GM18858 (cell line): ENCODE results near the gene MEOX1.
"Not testable (repeated sequence)": the region's sequence is repeated elsewhere in the genome, so short reads cannot be mapped to it uniquely, and the experiment has no call there.

Experiments used
- ATAC-seq: cut with Tn5 transposase; IDR thresholded peaks from one replicate; pipeline ENCODE4 v1.9.1; 2021; ENCODE audit not compliant: unreplicated experiment

MEOX1 gene

GRCh38 chr17:43619705-43620104 lies 42.0 kb downstream of the MEOX1 start:
- ATAC-seq, result no peak

DNA sequence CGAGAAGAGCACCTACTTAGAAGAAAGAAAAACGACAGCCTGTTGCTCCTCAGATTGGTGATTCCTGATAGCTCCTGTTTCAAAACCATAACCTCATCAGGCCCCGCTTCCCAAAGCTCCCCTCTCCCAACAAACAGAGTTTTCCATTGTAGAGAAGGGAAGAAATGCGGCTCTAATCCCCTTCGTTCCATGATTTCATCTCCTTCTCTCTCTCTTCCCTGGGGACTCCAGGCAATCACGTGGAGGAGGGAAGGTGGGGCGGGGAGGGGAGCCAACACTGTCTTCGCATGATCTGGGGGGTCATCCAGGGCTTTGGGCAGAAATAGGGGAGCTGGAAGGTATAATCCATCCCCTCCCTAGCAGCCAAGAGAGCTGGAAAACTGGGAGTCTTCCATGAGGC lies 43.4 kb downstream of the MEOX1 start:
- ATAC-seq, result no peak

- ATAC-seq, result no peak
These were observed 44.9 kb downstream of the MEOX1 start for GRCh38 chr17:43616852-43617251.

- ATAC-seq, result no peak
These were observed 45.3 kb downstream of the MEOX1 start for GRCh38 chr17:43616421-43616820.

DNA sequence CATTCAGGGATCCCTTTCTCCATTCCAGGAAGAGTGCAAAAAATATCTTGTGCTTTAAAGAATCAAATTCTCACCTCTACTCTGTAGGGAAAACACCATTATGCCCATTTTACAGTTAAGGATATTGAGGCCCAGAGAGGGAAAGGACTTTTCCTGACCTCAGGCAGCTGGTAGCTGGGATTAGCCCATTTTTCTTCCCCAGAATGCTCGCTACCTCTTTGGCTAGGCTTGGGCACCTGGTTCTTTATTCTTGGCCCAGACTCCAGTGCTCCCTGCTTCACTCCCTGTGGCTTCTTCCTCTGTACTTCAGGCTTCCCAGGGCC lies 45.7 kb downstream of the MEOX1 start:
- no peak for ATAC-seq

- no peak for ATAC-seq
These were observed 46.2 kb downstream of the MEOX1 start for GRCh38 chr17:43615330-43616028.

DNA sequence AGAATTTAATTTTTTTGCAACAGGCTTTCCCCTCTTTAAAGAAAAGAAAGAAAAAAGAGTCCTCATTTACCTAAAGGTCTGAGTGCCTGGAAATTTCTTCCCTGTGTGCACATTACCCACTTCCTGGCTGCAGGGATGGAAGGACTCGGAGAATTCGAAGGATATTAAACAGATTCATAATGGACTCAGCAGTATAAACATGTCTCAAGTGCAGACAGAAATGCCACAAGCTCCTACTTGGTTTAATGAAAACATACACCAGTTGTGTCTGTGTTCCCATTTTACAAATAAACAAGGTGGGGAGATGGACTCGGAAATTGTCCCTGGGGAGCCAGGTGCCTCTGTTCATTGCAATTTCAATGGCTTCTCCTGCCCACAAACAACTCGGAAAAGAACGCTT lies 47.2 kb downstream of the MEOX1 start:
- ATAC-seq, result no peak

GRCh38 chr17:43613917-43614316 lies 47.8 kb downstream of the MEOX1 start:
- ATAC-seq, result no peak

DNA sequence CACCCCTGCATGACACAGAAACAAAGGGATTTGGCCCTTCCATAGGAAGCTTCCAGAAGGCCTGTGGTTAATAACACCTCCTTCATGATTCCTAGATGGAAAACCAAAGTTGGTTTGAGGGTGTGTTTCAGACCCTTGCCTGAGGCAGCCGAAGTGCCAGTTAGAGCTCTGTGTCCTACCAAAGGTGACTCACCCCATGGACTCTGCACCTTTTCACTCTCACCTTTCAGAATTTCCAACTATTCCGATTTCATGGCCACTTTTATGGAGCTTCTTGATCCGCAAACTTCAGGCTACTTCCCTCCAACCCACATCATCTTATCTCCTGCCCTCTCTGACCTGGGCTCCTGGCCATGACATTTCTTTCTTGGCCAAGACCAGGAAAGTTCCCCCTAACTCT lies 49.2 kb downstream of the MEOX1 start:
- no peak for ATAC-seq

DNA sequence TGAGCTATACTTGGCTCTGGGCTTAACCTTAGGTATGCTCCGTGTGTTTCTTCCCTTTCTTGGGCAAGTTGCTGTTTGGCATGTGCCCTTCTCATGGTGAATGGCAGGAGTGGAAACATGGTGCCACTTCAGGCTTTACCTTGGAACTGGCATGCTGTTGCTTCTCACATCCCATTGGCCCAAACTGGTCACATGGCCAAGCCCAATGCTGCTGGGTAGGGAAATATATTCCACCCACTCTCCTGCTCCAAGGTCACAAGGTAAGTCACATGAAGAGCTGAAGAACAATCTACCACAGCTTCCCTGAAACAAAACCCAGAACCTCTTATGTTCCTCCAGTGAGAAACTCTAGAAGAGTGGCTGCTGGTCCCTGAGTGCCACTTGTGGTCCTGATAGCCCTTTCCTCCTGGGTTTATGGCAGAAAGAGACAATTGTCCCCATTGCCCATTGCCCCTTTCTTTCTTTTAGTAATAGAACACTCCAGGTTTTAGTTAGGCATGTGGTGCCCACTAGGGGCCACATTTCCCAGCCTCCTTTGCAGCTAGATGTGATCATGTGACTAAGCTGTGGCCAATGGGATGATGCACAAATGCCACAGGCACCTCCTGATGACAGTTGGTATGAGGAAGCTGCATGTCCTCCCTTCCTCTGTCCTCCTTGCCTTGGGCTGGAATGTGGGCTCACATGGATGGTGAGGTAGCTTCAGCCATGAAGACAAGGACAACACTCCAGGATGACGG lies 50.3 kb downstream of the MEOX1 start:
- no peak for ATAC-seq

DNA sequence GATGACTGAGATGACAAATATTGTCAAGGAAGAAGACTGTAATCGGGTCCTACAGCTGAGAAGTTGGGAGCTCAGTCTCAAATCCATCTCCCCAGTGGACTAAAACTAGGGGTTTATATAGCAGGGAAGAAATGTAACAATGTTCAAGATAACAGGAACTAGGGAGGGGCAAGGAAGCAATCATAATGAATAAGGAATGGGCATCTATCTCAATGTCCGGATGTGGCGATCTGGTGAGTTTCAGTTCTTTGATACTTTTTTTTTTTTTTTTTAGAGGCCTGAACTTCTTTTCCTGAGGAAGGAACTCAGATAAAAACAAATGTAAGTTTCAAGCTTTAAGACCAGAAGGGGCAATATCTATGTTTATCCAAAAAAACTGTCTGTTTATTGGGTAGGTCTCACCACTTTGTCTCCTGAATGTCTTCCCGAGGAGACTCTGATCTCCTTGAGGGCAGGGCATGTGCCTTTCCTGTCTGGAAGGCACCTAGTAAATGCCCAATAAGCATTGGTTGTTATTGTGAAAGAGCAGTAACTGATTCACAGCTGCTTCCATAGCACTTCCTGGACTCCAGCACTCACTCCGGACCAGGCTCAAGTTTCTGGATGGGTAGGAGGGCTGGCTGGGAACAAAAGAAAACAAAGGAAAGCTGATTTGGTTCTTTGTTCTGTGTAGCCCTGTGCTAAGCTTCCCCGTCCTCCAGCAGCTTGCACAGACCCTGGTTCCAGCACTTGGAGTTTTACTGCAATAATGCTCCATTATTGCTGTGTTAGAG lies 51.9 kb downstream of the MEOX1 start:
- ATAC-seq, result no peak

- no peak for ATAC-seq
These were observed 53.4 kb downstream of the MEOX1 start for GRCh38 chr17:43608313-43608712.

DNA sequence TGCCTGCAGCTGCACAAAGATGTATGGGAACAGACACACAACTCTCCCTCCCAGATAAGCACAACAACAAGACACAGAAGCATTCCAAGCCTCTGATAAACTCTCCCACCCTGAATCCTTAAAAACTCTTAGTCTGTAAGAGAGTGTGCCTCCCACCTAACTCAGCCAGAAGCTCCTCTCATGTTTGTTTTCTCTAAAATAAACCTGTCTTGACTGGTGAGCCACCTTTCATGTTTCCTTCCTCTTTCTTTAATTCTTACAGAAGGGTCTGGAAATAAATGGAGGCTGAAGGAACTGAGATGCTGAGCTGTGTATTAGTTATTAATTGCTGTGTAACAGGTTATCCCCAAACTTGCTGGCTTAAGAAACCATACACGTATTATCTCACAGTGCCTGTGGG lies 57.2 kb downstream of the MEOX1 start:
- no peak for ATAC-seq

GRCh38 chr17:43603321-43603720 lies 58.4 kb downstream of the MEOX1 start:
- ATAC-seq, result no peak

DNA sequence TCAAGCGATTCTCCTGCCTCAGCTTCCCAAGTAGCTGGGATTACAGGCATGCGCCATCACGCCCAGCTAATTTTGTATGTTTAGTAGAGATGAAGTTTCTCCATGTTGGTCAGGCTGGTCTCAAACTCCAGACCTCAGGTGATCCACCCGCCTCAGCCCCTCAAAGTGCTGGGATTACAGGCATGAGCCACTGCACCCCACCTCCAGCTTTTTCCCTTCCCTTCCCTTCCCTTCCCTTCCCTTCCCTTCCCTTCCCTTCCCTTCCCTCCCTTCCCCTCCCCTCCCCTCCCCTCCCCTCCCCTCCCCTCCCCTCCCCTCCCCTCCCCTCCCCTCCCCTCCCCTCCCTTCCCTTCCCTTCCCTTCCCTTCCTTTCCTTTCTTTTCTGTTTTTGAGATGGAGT lies 59.2 kb downstream of the MEOX1 start:
- ATAC-seq, result not testable (repeated sequence)

GRCh38 chr17:43601280-43602039 lies 60.3 kb downstream of the MEOX1 start:
- no peak for ATAC-seq

DNA sequence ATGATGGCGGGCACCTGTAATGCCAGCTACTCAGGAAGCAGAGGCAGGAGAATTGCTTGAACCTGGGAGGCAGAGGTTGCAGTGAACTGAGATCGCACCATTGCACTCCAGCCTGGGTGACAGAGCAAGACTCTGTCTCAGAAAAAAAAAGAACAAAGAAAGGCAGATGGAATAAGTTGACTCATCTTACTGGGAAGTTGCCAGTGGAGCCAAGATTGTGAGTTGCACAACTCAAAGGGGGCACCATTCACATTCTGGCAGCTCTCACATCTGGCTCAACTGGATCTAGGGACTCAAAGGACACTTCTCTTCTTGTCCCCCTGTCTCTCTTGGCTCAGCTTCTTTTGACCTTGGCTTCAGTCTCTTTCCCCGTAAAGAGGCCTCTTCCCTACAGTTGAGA lies 61.9 kb downstream of the MEOX1 start:
- no peak for ATAC-seq

DNA sequence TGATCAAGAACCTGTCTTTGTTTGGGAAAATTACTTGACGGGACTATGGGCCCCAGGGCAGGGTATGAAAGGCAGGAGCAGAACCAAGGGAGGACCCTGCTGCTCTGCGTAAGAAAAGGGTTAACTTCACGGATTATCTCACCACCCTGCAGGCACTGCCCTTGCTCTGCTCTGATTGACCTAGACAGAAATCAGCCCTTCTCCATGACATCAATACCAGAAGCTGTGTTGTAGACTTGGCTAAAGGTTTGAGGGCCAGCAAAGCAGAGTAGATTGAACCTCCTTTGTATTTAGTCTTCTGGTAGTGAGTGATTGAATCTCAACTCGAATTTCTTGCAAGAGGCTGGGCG lies 62.7 kb downstream of the MEOX1 start:
- no peak for ATAC-seq

- no peak for ATAC-seq
These were observed 63.2 kb downstream of the MEOX1 start for GRCh38 chr17:43598357-43599045.

GRCh38 chr17:43597624-43598356 lies 63.9 kb downstream of the MEOX1 start:
- no peak for ATAC-seq
